Mesenchymal stem cell (in vitro differentiated cells and primary cell): ENCODE data around the gene SSX4. TPM values are rescaled to one million over a fixed set of nuclear protein-coding genes. Genes with fewer than 3 reads are reported as not detected.
"Not testable (repeated sequence)": the region's sequence is repeated elsewhere in the genome, so short reads cannot be mapped to it uniquely, and the experiment has no call there.

Experiments used
- DNase-seq: peaks from one replicate; pipeline ENCODE4 v3.0.0-alpha.2; 2013
- H2AFZ ChIP-seq: one replicate; pipeline ENCODE4 v1.6.1; 2013; ENCODE audit warnings: low read depth, mild to moderate bottlenecking, control low read depth, inconsistent platforms, low read length, moderate library complexity
- H2AK5ac ChIP-seq: 2 replicates; pipeline ENCODE4 v1.6.1; 2013; ENCODE audit warnings: low read length, moderate library complexity, mild to moderate bottlenecking, inconsistent platforms; ENCODE audit not compliant: severe bottlenecking
- H2BK120ac ChIP-seq: one replicate; pipeline ENCODE4 v1.6.1; 2013; ENCODE audit warnings: low read depth, mild to moderate bottlenecking, inconsistent platforms, low read length, moderate library complexity
- H2BK12ac ChIP-seq, 2 experiments: one replicate each; pipeline ENCODE4 v1.6.1; 2013; ENCODE audit warnings: inconsistent platforms in 2 of 2, low read length in 2 of 2, mild to moderate bottlenecking in 2 of 2, moderate library complexity in 2 of 2, control low read depth in 1 of 2
- H2BK15ac ChIP-seq: one replicate; pipeline ENCODE4 v1.6.1; 2013; ENCODE audit warnings: mild to moderate bottlenecking, low read depth, inconsistent platforms; ENCODE audit not compliant: poor library complexity, severe bottlenecking
- H2BK5ac ChIP-seq: 2 replicates; pipeline ENCODE4 v1.6.1; 2013; ENCODE audit warnings: low read depth, mild to moderate bottlenecking, low read length, control low read depth, inconsistent platforms; ENCODE audit not compliant: poor library complexity, severe bottlenecking
- H3K14ac ChIP-seq, 2 experiments: one replicate each; pipeline ENCODE4 v1.6.1; 2013; ENCODE audit warnings: inconsistent platforms in 2 of 2, low read length in 2 of 2, control low read depth in 1 of 2, mild to moderate bottlenecking in 1 of 2, moderate library complexity in 1 of 2
- H3K18ac ChIP-seq, 2 experiments: one replicate each; pipeline ENCODE4 v1.6.1; 2013; ENCODE audit warnings: inconsistent platforms in 2 of 2, low read length in 2 of 2, control low read depth in 1 of 2, low read depth in 1 of 2, mild to moderate bottlenecking in 1 of 2
- H3K23ac ChIP-seq, 2 experiments: one replicate each; pipeline ENCODE4 v1.6.1; 2013; ENCODE audit warnings: inconsistent platforms in 2 of 2, low read length in 2 of 2, mild to moderate bottlenecking in 2 of 2, moderate library complexity in 2 of 2, control low read depth in 1 of 2
- H3K27ac ChIP-seq: 2 replicates; pipeline ENCODE4 v1.5.1; 2013; ENCODE audit warnings: mild to moderate bottlenecking, moderate library complexity, low read length, control low read depth, inconsistent platforms; ENCODE audit not compliant: poor library complexity, severe bottlenecking
- H3K27me3 ChIP-seq, 2 experiments: 2 replicates each; pipeline versions ENCODE4 v1.6.1 to v1.7.0; 2013; ENCODE audit warnings: low read length in 2 of 2, mild to moderate bottlenecking in 2 of 2, moderate library complexity in 2 of 2, control low read depth in 1 of 2, inconsistent platforms in 1 of 2; ENCODE audit not compliant: control insufficient read depth in 1 of 2, insufficient read depth in 1 of 2
- H3K36me3 ChIP-seq, 2 experiments: 2 replicates each; pipeline versions ENCODE4 v1.6.1 to v1.7.0; 2013; ENCODE audit warnings: low read length in 2 of 2, control low read depth in 1 of 2, inconsistent platforms in 1 of 2, low read depth in 1 of 2, mild to moderate bottlenecking in 1 of 2; ENCODE audit not compliant: insufficient read depth in 2 of 2, control insufficient read depth in 1 of 2
- H3K4ac ChIP-seq, 2 experiments: one replicate each; pipeline ENCODE4 v1.6.1; 2013; ENCODE audit warnings: inconsistent platforms in 2 of 2, low read length in 2 of 2, mild to moderate bottlenecking in 2 of 2, moderate library complexity in 2 of 2, control low read depth in 1 of 2, low read depth in 1 of 2
- H3K4me1 ChIP-seq: 2 replicates; pipeline ENCODE4 v1.6.1; 2013; ENCODE audit warnings: low read depth, low read length, control low read depth; ENCODE audit not compliant: control insufficient read depth, insufficient read depth
- H3K4me2 ChIP-seq: 2 replicates; pipeline ENCODE4 v1.6.1; 2013; ENCODE audit warnings: low read length, mild to moderate bottlenecking, inconsistent platforms; ENCODE audit not compliant: poor library complexity, severe bottlenecking
- H3K4me3 ChIP-seq, 2 experiments: 2 replicates each; pipeline versions ENCODE4 v1.5.1 to v1.7.0; 2013; ENCODE audit warnings: low read length in 2 of 2, mild to moderate bottlenecking in 2 of 2, control low read depth in 1 of 2, low read depth in 1 of 2; ENCODE audit not compliant: insufficient read depth in 1 of 2
- H3K79me1 ChIP-seq: replicated peaks from 2 replicates; pipeline ENCODE4 v1.6.1; 2013; ENCODE audit warnings: mild to moderate bottlenecking, control low read depth, low read length, inconsistent platforms; ENCODE audit not compliant: poor library complexity, severe bottlenecking
- H3K9ac ChIP-seq: 2 replicates; pipeline ENCODE4 v1.7.0; 2013; ENCODE audit warnings: mild to moderate bottlenecking, low read length, moderate library complexity
- H3K9me3 ChIP-seq: 2 replicates; pipeline ENCODE4 v1.7.0; 2013; ENCODE audit warnings: mild to moderate bottlenecking, low read length; ENCODE audit not compliant: control insufficient read depth
- H4K8ac ChIP-seq: one replicate; pipeline ENCODE4 v1.6.1; 2013; ENCODE audit warnings: inconsistent platforms, mild to moderate bottlenecking, low read length, moderate library complexity
- H4K91ac ChIP-seq: one replicate; pipeline ENCODE4 v1.6.1; 2013; ENCODE audit warnings: mild to moderate bottlenecking, low read length, inconsistent platforms
- WGBS: methylation state at CpG from one replicate; pipeline ENCODE4 v1.1.7; 2013; ENCODE audit warnings: mixed read lengths; 5-methylcytosine and 5-hydroxymethylcytosine counted together
- small RNA-seq: library from polyadenylated mRNA; stranded (forward); fragments of <200 nt; extraction: miRNeasy Mini kit (QIAGEN cat#:217004); gene quantifications from one replicate; pipeline ENCODE3, GENCODE V24; 2013; ENCODE audit warnings: low read depth

The SSX4 gene

GRCh38 chrX:48430166-48430565 is 46.8 kb downstream of the SSX4 start:
- not testable (repeated sequence) for H3K4me3 ChIP-seq, H3K18ac ChIP-seq, H2AFZ ChIP-seq, H3K9ac ChIP-seq, H4K91ac ChIP-seq, H3K27me3 ChIP-seq, H3K79me1 ChIP-seq, H3K9me3 ChIP-seq, H4K8ac ChIP-seq, H3K4ac ChIP-seq, H2BK12ac ChIP-seq, H3K36me3 ChIP-seq, H3K14ac ChIP-seq, H3K27ac ChIP-seq, H2BK5ac ChIP-seq, H3K4me2 ChIP-seq, H3K4me1 ChIP-seq, H2BK15ac ChIP-seq, H2AK5ac ChIP-seq, H2BK120ac ChIP-seq, H3K23ac ChIP-seq
- DNase-seq: peak; percentile 37
- no CpG with 5 or more reads among the region's 4 CpGs for WGBS

GRCh38 chrX:48433713-48434112 is 50.4 kb downstream of the SSX4 start:
- not testable (repeated sequence) for H3K4ac ChIP-seq, DNase-seq, H3K14ac ChIP-seq, H3K4me2 ChIP-seq, H3K36me3 ChIP-seq, H3K79me1 ChIP-seq, H3K9me3 ChIP-seq, H3K4me1 ChIP-seq, H2BK15ac ChIP-seq, H4K91ac ChIP-seq, H2AFZ ChIP-seq, H4K8ac ChIP-seq, H3K23ac ChIP-seq, H2BK120ac ChIP-seq, H2BK5ac ChIP-seq, H2BK12ac ChIP-seq, H3K18ac ChIP-seq, H3K9ac ChIP-seq, H2AK5ac ChIP-seq, H3K27ac ChIP-seq, H3K4me3 ChIP-seq, H3K27me3 ChIP-seq
- WGBS: 81% methylated on average over 9 of the region's 13 CpGs

Small RNA genes lying within 50 kb of the gene (small RNA-seq; reads per million reads assigned to genes)
- gene AL606490.4 (not detected), gene AL606490.7 (not detected), gene AL606490.9 (not detected)
